HepG2 (cell line): ENCODE measurements around the gene CEBPA. TPM values are rescaled to one million over a fixed set of nuclear protein-coding genes. Genes with fewer than 3 reads are reported as not detected.
A peak's percentile ranks its signal among the peaks of the same experiment; 100 is the strongest.

Experiments
- DMAP1 ChIP-seq: IDR thresholded peaks from 2 replicates; pipeline ENCODE4 v1.6.1; 2016
- GATA4 ChIP-seq: sonication (generic); IDR thresholded peaks from 2 replicates; pipeline ENCODE4 v1.6.1; 2016; ENCODE audit warnings: antibody characterized with exemption, low read depth, borderline replicate concordance
- HNRNPK ChIP-seq: fragments of 200-400 bp; formaldehyde crosslinking; IDR thresholded peaks from 2 replicates; pipeline ENCODE4 v1.6.1; 2018; ENCODE audit warnings: low read length, low read depth, moderate library complexity, mild to moderate bottlenecking; ENCODE audit not compliant: poor library complexity, severe bottlenecking
- MIER2 ChIP-seq: IDR thresholded peaks from 2 replicates; pipeline ENCODE4 v1.6.1; 2016; ENCODE audit warnings: missing biosample characterization, missing genetic modification reagents
- MTF2 ChIP-seq: sonication (generic); formaldehyde crosslinking; IDR thresholded peaks from 2 replicates; pipeline ENCODE4 v1.5.0; 2020; ENCODE audit warnings: missing genetic modification reagents, borderline replicate concordance
- MXD3 ChIP-seq: IDR thresholded peaks from 2 replicates; pipeline ENCODE4 v1.6.1; 2016; ENCODE audit warnings: mild to moderate bottlenecking, missing biosample characterization, missing genetic modification reagents
- PRMT3 ChIP-seq: sonication (generic); formaldehyde crosslinking; IDR thresholded peaks from 2 replicates; pipeline ENCODE4 v1.8.1; 2022; ENCODE audit warnings: low read depth, mild to moderate bottlenecking, moderate library complexity, missing genetic modification reagents, borderline replicate concordance
- RBAK ChIP-seq: sonication (generic); formaldehyde crosslinking; IDR thresholded peaks from 2 replicates; pipeline ENCODE4 v1.5.1; 2020; ENCODE audit warnings: mild to moderate bottlenecking, missing genetic modification reagents
- RELA ChIP-seq: sonication (generic); formaldehyde crosslinking; IDR thresholded peaks from 2 replicates; pipeline ENCODE4 v1.4.0; 2020; ENCODE audit warnings: missing genetic modification reagents
- TBX3 ChIP-seq: fragments of 450-650 bp; IDR thresholded peaks from 2 replicates; pipeline ENCODE4 v1.6.1; 2017; ENCODE audit warnings: antibody characterized with exemption, mild to moderate bottlenecking, inconsistent platforms, borderline replicate concordance
- ZBTB4 ChIP-seq: sonication (generic); formaldehyde crosslinking; IDR thresholded peaks from 2 replicates; pipeline ENCODE4 v1.4.0; 2020; ENCODE audit warnings: missing genetic modification reagents, mild to moderate bottlenecking, borderline replicate concordance
- ZFP82 ChIP-seq: sonication (generic); formaldehyde crosslinking; IDR thresholded peaks from 2 replicates; pipeline ENCODE4 v1.5.1; 2020; ENCODE audit warnings: mild to moderate bottlenecking, missing genetic modification reagents, borderline replicate concordance
- ZNF232 ChIP-seq: sonication (generic); formaldehyde crosslinking; IDR thresholded peaks from 2 replicates; pipeline ENCODE4 v1.4.0; 2020; ENCODE audit warnings: missing genetic modification reagents, borderline replicate concordance
- ZNF274 ChIP-seq: sonication (generic); formaldehyde crosslinking; IDR thresholded peaks from 2 replicates; pipeline ENCODE4 v1.5.1; 2020; ENCODE audit warnings: mild to moderate bottlenecking, missing genetic modification reagents
- ZNF292 ChIP-seq: sonication (generic); formaldehyde crosslinking; IDR thresholded peaks from 2 replicates; pipeline ENCODE4 v1.8.1; 2022; ENCODE audit warnings: mild to moderate bottlenecking, low read depth, missing genetic modification reagents, borderline replicate concordance
- ZNF44 ChIP-seq: sonication (generic); formaldehyde crosslinking; IDR thresholded peaks from 2 replicates; pipeline ENCODE4 v1.5.1; 2020; ENCODE audit warnings: mild to moderate bottlenecking, missing genetic modification reagents
- ZNF687 ChIP-seq: sonication (generic); formaldehyde crosslinking; IDR thresholded peaks from 2 replicates; pipeline ENCODE4 v1.5.1; 2020; ENCODE audit warnings: mild to moderate bottlenecking, missing genetic modification reagents, moderate library complexity
- ZNF788 ChIP-seq: sonication (generic); formaldehyde crosslinking; IDR thresholded peaks from 2 replicates; pipeline ENCODE4 v1.5.0; 2020; ENCODE audit warnings: mild to moderate bottlenecking, missing genetic modification reagents, borderline replicate concordance
- polyA plus RNA-seq, 8 experiments: library from polyadenylated mRNA; depleted of rRNA in 3 of 8; stranded (reverse) in 7 of 8; unstranded in 1 of 8; fragments of >200 nt; fragmentation: Illumina TruSeq in 4 of 8; extraction: Trizol in 4 of 8; gene quantifications; 2 replicates each; pipeline versions ENCODE4 v1.2.1 to v1.2.3, GENCODE V29; 2011 to 2016; ENCODE audit warnings: low read depth in 4 of 8, missing spikeins in 1 of 8, mixed read lengths in 1 of 8; ENCODE audit not compliant: insufficient read depth in 1 of 8
- total RNA-seq, 5 experiments: library from RNA; depleted of rRNA; stranded (reverse); fragments of >200 nt; fragmentation: Illumina TruSeq; extraction: Trizol; gene quantifications; 2 replicates each; pipeline ENCODE4 v1.2.3, GENCODE V29; 2016; ENCODE audit warnings: low read depth in 1 of 5
- TF ChIP-seq, protein P1 (sequence below): sonication (generic); formaldehyde crosslinking; IDR thresholded peaks from 2 replicates; pipeline ENCODE4 v1.4.0; 2020; ENCODE audit warnings: mild to moderate bottlenecking, missing genetic modification reagents, borderline replicate concordance

Gene CEBPA
- total and polyA plus RNA-seq, 2 of the 13 experiments (the other 11 are each of a cell fraction or from before 2014, with no cell fraction given), result 24.8 to 103 TPM

- no peak for TF ChIP-seq ZBTB4 (CRISPR knock-in tag)
- TF ChIP-seq RBAK (CRISPR knock-in tag), result no peak
- TF ChIP-seq MXD3 (CRISPR knock-in tag), result no peak
- TF ChIP-seq GATA4, result no peak
- TF ChIP-seq, protein P1, sequence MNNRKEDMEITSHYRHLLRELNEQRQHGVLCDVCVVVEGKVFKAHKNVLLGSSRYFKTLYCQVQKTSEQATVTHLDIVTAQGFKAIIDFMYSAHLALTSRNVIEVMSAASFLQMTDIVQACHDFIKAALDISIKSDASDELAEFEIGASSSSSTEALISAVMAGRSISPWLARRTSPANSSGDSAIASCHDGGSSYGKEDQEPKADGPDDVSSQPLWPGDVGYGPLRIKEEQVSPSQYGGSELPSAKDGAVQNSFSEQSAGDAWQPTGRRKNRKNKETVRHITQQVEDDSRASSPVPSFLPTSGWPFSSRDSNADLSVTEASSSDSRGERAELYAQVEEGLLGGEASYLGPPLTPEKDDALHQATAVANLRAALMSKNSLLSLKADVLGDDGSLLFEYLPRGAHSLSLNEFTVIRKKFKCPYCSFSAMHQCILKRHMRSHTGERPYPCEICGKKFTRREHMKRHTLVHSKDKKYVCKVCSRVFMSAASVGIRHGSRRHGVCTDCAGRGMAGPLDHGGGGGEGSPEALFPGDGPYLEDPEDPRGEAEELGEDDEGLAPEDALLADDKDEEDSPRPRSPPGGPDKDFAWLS (CRISPR knock-in tag), result no peak
- peak; percentile 67 for TF ChIP-seq ZNF687
- TF ChIP-seq PRMT3, result no peak
- TF ChIP-seq HNRNPK, result no peak
- TF ChIP-seq MTF2 (CRISPR knock-in tag), result no peak
- peak; percentile 35; the same call in 1 of the 2 replicates for TF ChIP-seq ZNF232 (CRISPR knock-in tag)
- no peak for TF ChIP-seq TBX3
- TF ChIP-seq ZNF44 (CRISPR knock-in tag), result no peak
- TF ChIP-seq ZNF274 (CRISPR knock-in tag), result no peak
- TF ChIP-seq ZNF788 (CRISPR knock-in tag), result 0 out of 2 replicates have a peak, but pooled peaks have one; percentile 19
- no peak for TF ChIP-seq RELA (CRISPR knock-in tag)
- TF ChIP-seq MIER2 (CRISPR knock-in tag), result no peak
- TF ChIP-seq ZNF292, result peak; percentile 65; the same call in 1 of the 2 replicates
- no peak for TF ChIP-seq ZFP82 (CRISPR knock-in tag)
- 0 out of 2 replicates have a peak, but pooled peaks have one; percentile 40 for TF ChIP-seq DMAP1 (CRISPR knock-in tag)
Observed at GRCh38 chr19:33304760-33305647, 2.7 kb upstream of the CEBPA start (continued).
